ENCODE data around the gene THRB.

THRB gene

GRCh38 chr3:24086617-24087404 lies 407.8 kb downstream of the THRB start:
- H3K27me3 ChIP-seq (ENCODE audit: insufficient read depth, low read length), result no peaks in the 10 kb centered on the region
- H2AFZ ChIP-seq (ENCODE audit: low read depth, low read length), result no peak overlapping the region
- no peaks in the 10 kb centered on the region for H3K9me3 ChIP-seq (ENCODE audit: low read length)
- H3K4me3 ChIP-seq (ENCODE audit: low read length), result no peak overlapping the region
- H3K4me1 ChIP-seq (ENCODE audit: insufficient read depth, low read length), result peaks cover 3% of the 10 kb centered on the region
- no peaks in the 10 kb centered on the region for H3K36me3 ChIP-seq (ENCODE audit: insufficient read depth, low read length)

GRCh38 chr3:24086206-24086605 lies 408.4 kb downstream of the THRB start:
- H3K36me3 ChIP-seq (ENCODE audit: insufficient read depth, low read length), result no peaks in the 10 kb centered on the region
- H3K9me3 ChIP-seq (ENCODE audit: low read length), result no peaks in the 10 kb centered on the region
- no peak overlapping the region for H3K4me3 ChIP-seq (ENCODE audit: low read length)
- H3K27me3 ChIP-seq (ENCODE audit: insufficient read depth, low read length), result no peaks in the 10 kb centered on the region
- H3K4me1 ChIP-seq (ENCODE audit: insufficient read depth, low read length), result peaks cover 3% of the 10 kb centered on the region
- H2AFZ ChIP-seq (ENCODE audit: low read depth, low read length), result no peak overlapping the region

GRCh38 chr3:24072193-24072592 lies 422.5 kb downstream of the THRB start:
- H3K4me3 ChIP-seq (ENCODE audit: low read length), result no peak overlapping the region
- no peaks in the 10 kb centered on the region for H3K36me3 ChIP-seq (ENCODE audit: insufficient read depth, low read length)
- no peaks in the 10 kb centered on the region for H3K9me3 ChIP-seq (ENCODE audit: low read length)
- no peaks in the 10 kb centered on the region for H3K4me1 ChIP-seq (ENCODE audit: insufficient read depth, low read length)
- H2AFZ ChIP-seq (ENCODE audit: low read depth, low read length), result no peak overlapping the region
- H3K27me3 ChIP-seq (ENCODE audit: insufficient read depth, low read length), result no peaks in the 10 kb centered on the region

- H3K4me1 ChIP-seq (ENCODE audit: insufficient read depth, low read length), result no peaks in the 10 kb centered on the region
- no peaks in the 10 kb centered on the region for H3K27me3 ChIP-seq (ENCODE audit: insufficient read depth, low read length)
- H3K36me3 ChIP-seq (ENCODE audit: insufficient read depth, low read length), result no peaks in the 10 kb centered on the region
- no peaks in the 10 kb centered on the region for H3K9me3 ChIP-seq (ENCODE audit: low read length)
- no peak overlapping the region for H3K4me3 ChIP-seq (ENCODE audit: low read length)
- H2AFZ ChIP-seq (ENCODE audit: low read depth, low read length), result no peak overlapping the region
Observed at GRCh38 chr3:24069045-24069444, 425.6 kb downstream of the THRB start.

- Histone ChIP-seq H2AFZ (ENCODE audit: low read depth, low read length) (no peak overlapping the region), H3K36me3 (ENCODE audit: insufficient read depth, low read length) (no peaks in the 10 kb centered on the region), H3K4me3 (ENCODE audit: low read length) (no peak overlapping the region), H3K9me3 (ENCODE audit: low read length) (no peaks in the 10 kb centered on the region), H3K4me1 (ENCODE audit: insufficient read depth, low read length) (no peaks in the 10 kb centered on the region), H3K27me3 (ENCODE audit: insufficient read depth, low read length) (no peaks in the 10 kb centered on the region)
Observed at GRCh38 chr3:24067483-24067882, 427.2 kb downstream of the THRB start.

All from neuron (in vitro differentiated cells).